GM18507 (cell line): Measurements from ENCODE around the gene IL1RAPL2.
"Not testable (repeated sequence)": the region's sequence is repeated elsewhere in the genome, so short reads cannot be mapped to it uniquely, and the experiment has no call there.

ENCODE experiments used
- DNase-seq: peaks from one replicate; pipeline ENCODE4 v3.0.0; 2011; ENCODE audit warnings: low read depth; ENCODE audit not compliant: insufficient read length; ENCODE audit errors: extremely low spot score
- FAIRE-seq: peaks from 2 replicates; lab custom pipeline; 2011; peaks lifted over from hg19 to GRCh38; lab: Jason Lieb, UNC

Gene IL1RAPL2

DNA sequence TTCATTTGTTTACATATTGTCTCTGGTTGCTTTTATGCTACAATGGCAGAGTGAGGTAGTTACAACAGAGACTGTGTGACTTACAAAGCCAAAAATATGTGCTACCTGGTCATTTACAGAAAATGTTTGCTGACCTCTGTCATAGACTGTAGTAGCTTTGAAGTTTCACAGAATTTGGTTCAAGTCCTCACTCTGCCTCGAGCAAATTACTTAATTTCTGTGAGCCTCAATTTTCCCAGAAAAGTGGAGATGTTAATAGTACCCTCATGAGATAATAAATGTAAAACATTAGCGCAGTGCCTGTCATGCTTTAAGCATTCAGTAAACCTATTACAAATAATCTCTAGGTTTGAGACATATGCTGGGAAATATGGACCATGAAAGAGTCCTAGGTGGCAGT is 1237.9 kb downstream of the IL1RAPL2 start:
- DNase-seq (no peak), FAIRE-seq (no peak)

DNA sequence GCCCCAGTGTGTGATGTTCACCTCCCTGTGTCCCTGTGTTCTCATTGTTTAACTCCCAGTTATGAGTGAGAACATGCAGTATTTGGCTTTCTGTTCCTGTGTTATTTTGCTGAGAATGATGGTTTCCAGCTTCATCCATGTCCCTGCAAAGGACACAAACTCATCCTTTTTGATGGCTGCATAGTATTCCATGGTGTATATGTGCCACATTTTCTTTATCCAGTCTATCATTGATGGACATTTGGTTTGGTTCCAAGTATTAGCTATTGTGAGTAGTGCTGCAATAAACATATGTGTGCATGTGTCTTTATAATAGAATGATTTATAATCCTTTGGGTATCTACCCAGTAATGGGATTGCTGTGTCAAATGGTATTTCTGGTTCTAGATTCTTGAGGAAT is 1239.7 kb downstream of the IL1RAPL2 start:
- DNase-seq, FAIRE-seq: not testable (repeated sequence)

DNA sequence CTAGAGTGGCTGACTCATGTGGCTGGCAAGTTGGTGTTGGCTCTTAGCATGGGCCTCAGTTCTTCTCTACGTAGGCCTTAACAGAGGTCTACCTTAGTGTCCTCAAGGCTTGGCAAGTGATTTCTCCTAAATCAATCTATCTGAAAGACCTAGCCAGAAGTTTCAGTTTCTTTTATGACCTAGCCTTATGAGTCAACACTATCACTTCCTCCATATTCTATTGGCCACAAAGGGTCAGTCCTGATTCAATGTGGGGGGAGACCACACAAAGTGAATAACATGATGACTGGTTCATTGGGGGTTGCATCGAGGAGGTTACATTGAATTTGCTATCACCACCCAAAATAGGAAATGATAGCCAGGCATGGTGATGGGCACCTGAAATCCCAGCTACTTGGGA is 1250.5 kb downstream of the IL1RAPL2 start:
- FAIRE-seq: no peak
- no peak for DNase-seq
